ENCODE data around the gene NRDC.

Gene NRDC

DNA sequence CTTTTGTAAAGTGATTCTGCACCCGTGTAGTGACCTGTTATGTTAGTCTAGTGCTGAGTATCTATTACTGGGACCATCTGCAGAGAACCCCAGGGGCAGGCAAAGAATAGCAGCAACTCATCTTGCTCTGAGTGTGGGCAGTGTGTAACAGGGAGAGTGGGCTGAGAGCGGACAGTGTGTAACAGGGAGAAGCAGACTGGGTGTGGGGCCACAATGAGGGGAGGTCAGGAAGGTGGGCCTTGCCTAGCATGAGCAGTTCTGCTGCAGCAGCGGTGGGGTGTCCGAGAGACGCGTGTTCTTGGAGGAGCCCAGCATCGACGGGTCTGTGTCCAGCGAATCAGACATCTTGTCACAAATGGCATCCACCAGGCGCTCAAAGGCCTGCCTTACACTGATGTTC, 41.2 kb upstream of the NRDC start:
- TF ChIP-seq, protein P1, sequence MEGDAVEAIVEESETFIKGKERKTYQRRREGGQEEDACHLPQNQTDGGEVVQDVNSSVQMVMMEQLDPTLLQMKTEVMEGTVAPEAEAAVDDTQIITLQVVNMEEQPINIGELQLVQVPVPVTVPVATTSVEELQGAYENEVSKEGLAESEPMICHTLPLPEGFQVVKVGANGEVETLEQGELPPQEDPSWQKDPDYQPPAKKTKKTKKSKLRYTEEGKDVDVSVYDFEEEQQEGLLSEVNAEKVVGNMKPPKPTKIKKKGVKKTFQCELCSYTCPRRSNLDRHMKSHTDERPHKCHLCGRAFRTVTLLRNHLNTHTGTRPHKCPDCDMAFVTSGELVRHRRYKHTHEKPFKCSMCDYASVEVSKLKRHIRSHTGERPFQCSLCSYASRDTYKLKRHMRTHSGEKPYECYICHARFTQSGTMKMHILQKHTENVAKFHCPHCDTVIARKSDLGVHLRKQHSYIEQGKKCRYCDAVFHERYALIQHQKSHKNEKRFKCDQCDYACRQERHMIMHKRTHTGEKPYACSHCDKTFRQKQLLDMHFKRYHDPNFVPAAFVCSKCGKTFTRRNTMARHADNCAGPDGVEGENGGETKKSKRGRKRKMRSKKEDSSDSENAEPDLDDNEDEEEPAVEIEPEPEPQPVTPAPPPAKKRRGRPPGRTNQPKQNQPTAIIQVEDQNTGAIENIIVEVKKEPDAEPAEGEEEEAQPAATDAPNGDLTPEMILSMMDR (IDR thresholded peaks at IDR 0.05): no peak

DNA sequence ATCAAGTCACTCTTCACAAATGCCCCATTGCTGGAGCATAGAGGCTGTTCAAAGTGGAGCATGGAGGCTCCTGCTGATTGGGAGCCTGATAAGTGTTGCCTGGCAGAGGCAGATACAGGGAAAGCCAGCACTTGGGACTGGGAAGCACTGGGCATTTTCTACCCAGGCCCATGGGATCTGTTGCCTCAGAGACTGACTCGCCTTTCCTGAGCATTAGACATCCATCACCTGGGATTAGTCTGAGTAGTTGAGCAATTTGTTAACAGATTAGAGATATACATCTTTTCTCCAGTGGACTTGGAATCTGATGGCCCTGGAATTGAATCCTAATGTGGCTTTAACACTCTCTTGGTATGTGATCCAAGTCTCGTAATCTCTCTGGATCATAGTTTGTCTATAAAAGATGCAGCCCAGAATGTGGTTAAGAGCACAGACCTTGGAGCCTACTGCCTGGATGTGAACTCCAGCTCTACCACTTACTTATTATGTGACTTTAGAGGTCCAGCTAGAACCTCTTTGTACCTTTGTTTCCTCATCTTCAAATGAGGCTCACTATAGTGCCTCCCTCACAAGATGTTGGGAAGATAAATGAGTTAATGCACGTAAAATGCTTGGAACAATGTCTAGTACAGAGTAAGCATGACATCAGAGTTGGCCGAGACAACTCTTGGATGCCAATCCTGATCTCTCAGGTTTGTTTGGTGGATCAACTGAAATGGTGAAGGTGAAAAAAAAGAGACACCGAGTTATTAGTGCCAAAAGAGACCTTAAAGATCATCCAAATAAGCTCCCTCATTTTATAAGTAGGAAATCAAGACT, 38.3 kb upstream of the NRDC start:
- TF ChIP-seq, protein P1 (IDR thresholded peaks at IDR 0.05): no peak

DNA sequence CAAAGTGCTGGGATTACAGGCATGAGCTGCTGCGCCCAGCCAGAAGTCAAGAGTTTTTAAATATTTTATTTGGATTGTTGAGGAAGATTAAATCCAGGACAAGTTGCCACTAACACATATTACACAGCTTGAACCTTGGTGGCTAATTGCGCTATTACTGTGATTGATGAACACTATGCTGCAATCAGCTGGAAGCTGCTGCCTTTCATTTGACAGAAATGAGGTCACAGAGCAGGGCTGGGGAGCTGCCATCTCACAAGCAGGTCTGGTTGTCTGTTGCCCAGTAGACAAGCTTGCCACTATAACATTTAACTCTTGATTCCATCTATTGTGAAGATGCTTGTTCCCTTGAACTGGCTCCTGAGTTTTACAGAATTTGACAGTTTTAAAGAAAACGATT, 37.4 kb upstream of the NRDC start:
- TF ChIP-seq, protein P1 (IDR thresholded peaks at IDR 0.05): no peak

DNA sequence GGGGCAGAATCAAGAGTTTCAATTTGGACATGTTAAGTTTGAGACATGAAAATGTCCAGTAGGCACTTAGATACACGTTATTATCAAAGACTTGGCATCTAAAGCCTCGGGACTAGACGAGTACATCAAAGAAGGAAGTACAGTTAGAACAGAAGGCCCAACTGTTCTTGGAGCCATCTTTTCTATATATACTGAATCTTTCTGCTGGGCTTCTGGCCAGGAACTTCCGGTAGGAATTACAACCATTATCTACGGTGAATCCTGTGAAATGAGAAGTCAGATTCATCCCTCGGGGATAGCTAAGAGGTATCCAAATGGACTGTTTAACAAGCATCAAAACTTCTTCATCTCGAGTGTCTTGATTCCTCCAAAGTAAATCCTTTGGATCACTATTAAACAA, 34.4 kb upstream of the NRDC start:
- TF ChIP-seq, protein P1 (IDR thresholded peaks at IDR 0.05): no peak

DNA sequence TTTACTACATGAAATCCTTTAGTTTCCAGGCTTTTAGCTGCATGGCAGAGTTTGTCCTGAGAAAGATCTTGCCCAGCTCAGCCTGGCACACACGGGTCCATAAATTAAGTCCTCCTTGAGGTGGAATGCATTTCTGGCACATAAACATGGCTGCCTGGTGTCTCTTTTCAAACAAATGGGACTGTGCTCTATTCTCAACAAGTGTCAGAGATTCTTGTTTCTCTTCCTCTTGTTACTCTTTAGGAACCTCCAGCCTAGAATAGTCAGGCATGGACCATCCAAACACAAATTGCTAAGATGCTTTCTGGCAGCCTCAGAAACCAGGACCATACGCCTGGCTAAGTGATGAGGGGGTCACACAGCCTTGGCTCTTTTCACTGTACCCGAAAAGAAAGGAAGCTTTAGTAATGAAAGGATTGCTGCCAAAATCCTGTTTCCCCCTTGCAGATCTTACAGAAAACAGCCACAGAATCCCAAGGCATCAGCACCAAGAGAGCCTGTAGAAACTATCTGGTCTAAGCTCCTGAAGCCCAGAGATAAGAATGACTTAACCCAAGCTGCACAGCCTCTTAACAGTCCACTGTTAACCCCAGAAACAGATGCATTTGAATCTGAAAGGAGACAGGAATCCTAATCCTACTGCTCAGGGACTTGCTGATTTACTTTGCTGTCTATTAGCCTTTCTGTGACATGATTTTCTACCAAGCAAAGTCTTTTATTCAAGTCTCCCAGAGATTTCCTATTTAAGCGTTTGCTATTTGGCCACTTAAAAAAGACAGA, 31.9 kb upstream of the NRDC start:
- TF ChIP-seq, protein P1 (IDR thresholded peaks at IDR 0.05): no peak

DNA sequence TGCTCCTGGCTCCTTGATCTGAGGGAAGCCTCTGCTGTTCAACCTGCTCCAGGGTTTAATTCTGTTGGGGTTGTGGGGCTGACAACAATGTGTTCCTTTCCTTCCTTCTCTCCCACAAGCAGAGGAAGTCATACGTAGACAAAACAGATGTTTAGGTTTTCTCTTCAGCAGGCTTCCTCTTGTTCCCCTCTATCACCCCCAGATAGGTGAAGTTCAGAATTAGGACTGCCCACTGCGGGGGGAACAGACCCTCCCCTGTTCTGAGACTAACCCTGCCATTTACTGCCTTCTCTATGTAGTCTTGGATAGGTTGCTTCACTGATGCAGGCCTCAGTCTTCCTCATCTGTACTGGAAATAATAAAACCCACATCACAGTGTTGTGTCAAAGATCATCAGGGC, 30.0 kb upstream of the NRDC start:
- TF ChIP-seq, protein P1 (IDR thresholded peaks at IDR 0.05): no peak

DNA sequence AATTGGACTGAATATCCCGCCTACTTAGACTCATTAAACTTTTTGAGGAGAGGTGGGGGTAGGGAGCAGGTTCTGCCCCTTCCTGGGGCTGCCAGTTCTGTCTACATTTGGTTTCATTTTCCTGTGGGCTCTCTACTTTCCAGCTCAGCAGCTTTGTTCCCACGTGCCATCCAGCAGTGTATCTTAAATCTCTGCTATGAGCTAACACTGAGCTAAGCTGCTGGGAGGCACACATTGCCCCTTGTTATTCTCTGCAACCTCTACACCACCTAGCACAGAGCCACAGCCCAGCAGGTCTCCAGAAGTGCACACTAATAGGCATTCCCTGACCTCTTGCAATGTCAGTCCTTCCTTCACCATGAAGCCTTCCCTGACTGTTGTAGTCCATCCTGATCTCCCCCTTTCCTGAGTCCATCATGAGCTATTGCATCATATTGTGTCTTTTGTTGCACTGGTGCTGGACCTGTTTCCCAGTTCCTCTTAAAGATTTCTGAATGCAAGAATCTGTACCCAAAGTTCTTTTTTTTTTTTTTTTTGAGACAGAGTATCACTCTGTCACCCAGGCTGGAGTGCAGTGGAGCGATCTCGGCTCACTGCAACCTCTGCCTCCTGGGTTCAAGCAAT, 28.7 kb upstream of the NRDC start:
- TF ChIP-seq, protein P1 (IDR thresholded peaks at IDR 0.05): no peak

All from LNCAP (cell line).